HG03342 (cell line): ENCODE measurements around the gene SLC16A3.

Experiments used
- ATAC-seq: cut with Tn5 transposase; IDR thresholded peaks from one replicate; pipeline ENCODE4 v1.9.1; 2021; ENCODE audit warnings: mild to moderate bottlenecking, moderate library complexity; ENCODE audit not compliant: unreplicated experiment

Gene SLC16A3

DNA sequence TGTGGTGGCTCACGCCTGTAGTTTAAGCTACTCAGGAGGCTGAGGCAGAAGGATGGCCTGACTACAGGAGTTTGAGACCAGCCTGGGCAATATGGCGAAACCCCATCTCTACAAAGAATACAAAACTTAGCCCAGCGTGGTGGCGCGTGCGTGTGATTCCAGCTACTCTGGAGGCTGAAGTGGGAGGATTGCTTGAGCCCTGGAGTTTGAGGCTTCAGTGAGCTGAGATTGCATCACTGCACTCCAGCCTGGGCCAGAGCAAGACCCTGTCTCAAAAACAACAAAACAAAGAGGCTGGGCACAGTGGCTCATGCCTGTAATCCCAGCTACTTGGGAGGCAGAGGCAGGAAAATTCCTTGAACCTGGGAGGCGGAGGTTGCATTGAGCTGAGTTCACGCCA lies 51.7 kb downstream of the SLC16A3 start:
- ATAC-seq = no peak

DNA sequence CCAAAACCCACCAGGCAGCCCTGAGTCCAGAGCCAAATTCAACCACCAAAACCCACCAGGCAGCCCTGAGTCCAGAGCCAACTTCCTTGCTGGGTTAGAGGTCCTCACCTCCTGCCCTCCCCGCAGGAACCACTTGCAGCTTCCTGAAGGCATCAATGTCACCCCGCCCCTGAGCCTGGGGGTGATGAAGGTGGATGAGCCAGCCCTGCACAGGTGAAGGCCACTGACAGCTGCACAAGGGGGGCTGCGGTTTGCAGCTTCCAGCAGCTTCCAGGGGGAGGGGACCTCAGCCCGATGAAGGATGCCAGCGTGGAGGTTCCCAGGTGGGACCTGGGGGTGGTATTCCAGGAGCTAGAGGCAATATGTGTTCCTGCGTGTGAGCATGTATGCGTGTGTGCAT lies 52.2 kb downstream of the SLC16A3 start:
- ATAC-seq = no peak

DNA sequence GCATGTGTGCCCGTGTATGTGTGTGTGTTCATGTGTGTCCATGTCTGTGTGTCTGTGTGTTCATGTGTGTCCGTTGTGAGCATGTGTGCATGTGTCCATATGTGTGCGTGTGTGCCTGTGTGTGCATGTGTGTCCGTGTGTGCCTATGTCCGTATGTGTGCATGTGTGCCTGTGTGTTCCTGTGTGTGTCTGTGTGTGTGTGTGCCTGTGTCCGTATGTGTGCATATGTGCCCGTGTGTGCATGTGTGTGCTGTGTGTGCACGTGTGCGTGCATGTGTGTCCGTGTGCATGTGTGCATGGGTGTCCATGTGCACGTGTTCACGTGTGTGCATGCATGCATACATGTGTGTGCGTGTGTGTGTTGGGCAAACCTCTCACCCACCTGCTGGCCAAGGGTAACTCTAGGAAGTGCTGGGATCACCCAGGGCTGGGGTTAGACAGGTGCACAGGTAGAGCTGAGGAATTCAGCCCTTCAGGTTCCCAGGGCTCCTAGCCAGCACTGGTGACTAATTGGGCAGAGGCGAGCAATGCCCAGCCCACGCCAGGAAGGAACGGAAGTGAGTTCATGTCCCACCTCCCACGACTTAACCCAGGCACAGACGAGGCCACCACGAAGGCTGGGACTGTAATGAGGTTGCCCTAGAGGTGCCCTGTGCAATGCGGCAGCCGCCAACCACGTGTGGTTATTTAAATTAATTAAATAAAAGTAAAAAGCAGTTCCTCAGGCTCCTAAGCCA lies 52.8 kb downstream of the SLC16A3 start:
- no peak for ATAC-seq

DNA sequence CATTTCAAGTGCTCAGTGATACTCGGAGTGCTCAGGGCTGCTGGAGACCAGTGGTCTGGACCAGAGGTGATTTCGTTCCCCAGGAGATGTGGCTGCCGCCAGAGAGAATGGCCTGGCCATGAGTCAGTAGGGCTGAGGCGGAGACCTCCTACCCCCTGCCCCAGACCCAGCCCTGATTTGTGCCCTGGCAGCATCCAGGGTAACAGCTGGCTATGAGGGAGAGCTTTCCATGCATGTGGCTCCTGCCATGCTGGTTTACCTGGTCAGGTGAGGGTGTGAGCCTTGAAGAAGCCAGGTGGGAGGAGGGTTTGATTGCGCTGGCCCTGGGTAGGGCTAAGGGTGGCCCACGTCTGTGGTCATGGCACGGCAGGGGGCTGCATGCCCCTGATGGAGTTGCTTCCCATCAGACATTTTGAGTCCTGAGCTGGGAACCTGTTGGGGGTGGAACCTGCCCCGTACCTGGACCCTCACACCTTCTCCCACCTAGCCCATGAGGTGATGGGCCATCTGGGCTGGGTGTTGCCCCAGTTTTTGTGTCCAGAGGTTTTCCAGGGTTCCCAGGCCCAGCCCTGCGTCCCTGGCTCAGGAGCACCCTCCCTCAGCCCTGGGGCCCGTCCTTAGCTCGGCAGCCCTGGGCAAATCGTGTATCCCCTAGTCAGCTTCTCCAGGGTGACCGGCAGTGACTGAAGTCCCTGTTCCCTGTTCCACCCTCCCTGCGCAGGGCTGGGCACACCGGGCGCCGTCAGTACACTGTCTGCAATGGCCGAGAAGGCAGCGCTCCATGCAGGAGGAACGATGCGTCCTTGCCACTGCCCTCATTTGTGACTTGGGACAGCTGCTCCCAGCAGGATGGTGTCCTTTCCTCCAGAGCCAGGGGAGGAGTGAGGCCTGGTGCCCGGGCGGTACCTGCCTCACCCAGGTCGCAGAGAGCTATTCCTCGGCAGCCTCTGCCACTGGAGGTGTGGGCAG lies 53.7 kb downstream of the SLC16A3 start:
- no peak for ATAC-seq

DNA sequence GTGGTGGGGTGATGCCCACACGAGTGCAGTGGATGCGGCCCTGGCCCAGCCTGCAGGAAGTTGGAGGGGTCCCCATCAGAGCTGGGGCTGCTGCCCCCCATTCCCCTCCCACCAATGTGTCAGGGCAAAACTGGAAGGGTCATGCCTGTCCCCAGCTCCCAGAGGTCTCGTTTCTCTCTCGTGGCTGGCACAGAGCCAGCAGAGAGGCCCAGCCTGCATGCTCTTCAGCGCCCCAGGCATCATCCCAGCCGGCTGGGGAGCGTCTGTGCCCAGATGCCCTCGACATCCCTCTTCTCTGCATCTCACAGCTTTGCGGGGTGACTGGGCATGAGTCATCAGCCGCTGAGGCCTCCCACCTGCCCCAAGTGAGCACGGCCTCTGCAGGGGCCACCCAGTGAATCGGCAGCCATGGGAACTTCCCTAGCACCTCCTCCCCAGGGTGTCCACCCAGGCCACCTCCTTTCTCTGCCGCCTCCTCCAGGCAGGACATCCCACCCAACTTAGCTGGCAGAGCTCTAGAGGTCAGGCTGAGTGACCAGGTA lies 54.4 kb downstream of the SLC16A3 start:
- ATAC-seq = no peak

DNA sequence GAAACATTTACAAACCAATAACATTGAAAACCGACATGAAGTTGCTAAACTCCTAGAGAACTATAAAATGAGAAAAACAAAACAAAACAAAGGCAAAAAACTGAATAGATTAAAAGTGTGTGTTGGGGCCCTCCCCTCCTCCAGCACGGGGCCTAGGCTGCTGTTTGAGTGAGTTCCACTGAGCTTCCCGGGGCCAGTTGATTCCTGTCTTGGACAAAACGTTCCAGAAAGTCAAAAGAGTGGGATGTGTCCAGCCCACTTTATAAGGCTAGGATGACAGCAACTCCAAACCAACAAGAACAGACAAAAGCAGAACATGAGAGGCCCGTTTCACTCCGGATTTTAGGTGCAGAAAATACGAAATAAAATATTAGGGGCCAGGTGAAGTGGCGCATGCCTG lies 56.3 kb downstream of the SLC16A3 start:
- no peak for ATAC-seq

DNA sequence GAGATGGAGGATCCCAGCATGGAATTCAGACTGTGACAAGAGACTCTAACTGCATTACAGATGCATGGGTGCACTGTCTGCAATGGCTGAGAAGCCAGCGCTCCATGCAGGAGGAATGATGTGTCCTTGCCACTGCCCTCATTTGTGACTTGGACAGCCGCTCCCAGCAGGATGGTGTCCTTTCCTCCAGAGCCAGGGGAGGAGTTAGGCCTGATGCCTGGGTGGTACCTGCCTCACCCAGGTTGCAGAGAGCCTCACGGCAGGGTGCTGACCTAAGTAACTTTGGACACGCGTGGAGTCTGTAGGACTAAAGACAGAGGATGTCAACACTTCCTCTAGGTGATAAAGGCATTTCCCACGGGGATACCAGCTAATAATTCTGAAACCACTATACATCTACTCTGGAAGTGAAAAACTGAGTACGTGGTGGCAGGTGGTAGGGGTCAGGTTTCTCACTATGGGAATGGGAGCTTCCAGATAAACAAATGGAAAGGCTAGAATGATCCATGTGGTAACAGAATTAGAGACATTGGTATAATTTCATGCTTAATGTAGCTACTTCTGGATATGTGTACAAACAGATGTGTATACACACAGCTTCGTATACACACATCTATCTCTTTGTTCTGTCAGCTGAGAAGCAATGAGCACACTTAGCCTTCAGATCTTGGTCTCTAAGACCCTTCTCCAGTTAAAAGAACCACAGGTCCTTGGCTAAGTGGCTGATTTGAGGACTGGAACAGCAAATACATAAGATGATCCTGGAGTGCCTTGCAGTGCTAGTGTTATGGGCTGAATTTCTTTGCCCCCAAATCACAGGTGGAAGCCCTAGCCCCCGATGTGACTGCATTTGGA lies 58.4 kb downstream of the SLC16A3 start:
- ATAC-seq = no peak

- ATAC-seq = no peak
Measured at GRCh38 chr17:82287868-82288801, 59.3 kb downstream of the SLC16A3 start.
